ENCODE measurements around the gene DLGAP1. TPM values are rescaled to one million over a fixed set of nuclear protein-coding genes. Genes with fewer than 3 reads are reported as not detected.

DLGAP1 gene
- total and polyA plus RNA-seq, 2 donors: 2.1 to 7.5 TPM

DNA sequence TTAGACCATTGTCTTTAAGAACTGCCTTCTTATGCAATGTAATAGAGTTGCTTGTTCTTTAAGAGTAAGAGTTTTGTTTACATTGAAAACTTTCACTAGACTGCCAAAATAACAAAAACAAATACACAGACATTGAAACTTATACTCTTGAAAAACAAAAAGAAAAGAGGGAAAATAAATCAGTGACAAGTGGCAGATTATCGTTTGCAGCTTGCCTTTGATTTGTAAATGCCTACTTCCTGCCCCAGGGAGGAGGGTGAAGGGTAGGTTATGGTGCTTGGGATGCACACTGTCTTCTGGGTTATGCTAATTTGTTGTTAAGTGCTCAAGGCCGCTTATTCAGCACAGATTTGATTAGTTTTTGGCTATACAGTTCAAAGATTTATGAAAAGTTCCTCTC, 806.5 kb downstream of the DLGAP1 start:
- H3K27ac ChIP-seq (ENCODE audit: low read depth): no peak overlapping the region
- no peak for DNase-seq (ENCODE audit: extremely low spot score)
- WGBS: 73% methylated on average over 2 of the region's 2 CpGs
- H3K4me1 ChIP-seq (ENCODE audit: insufficient read depth): no peaks in the 10 kb centered on the region
- H3K36me3 ChIP-seq (ENCODE audit: insufficient read depth): no peaks in the 10 kb centered on the region
- no peak overlapping the region for H3K4me3 ChIP-seq (ENCODE audit: low read depth, low read length)

DNA sequence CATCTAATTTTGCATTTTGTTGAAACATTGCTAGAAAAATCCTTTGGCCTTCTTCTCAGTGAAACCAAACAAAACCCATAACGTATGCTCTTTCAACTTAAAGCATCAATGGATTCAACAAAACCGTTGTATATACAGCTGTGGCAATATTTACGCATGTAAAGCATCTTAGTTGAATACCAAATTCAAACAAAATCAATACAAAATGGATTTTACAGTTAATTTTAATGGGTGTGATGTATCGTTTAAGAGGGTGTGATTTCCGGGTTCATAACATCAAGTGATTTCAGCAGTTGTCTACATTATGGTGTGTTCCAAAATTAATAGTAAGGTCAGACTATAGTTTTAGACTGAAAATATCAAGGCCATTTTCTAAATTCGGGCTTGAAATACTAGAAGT, 806.9 kb downstream of the DLGAP1 start:
- DNase-seq (ENCODE audit: extremely low spot score): no peak
- H3K4me3 ChIP-seq (ENCODE audit: low read depth, low read length): no peak overlapping the region
- 80% methylated on average over 6 of the region's 6 CpGs for WGBS
- H3K36me3 ChIP-seq (ENCODE audit: insufficient read depth): no peaks in the 10 kb centered on the region
- H3K4me1 ChIP-seq (ENCODE audit: insufficient read depth): no peaks in the 10 kb centered on the region
- H3K27ac ChIP-seq (ENCODE audit: low read depth): no peak overlapping the region

DNA sequence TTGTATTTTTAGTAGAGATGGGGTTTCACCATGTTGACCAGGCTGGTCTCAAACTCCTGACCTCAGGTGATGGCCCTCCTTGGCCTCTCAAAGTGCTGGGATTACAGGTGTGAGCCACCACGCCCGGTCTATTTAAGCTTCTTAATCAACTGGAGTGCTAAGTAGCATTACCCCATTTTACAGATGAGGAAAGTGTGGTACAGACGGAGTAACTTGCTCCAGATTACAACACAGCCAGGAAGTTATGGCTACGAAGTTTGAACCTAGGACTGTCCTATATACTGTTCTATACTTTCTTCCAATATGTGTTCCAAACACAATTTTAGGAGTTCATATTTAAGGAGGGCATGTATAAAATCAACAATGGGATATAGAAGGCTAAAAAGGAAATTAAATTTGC, 807.5 kb downstream of the DLGAP1 start:
- 88% methylated on average over 4 of the region's 4 CpGs for WGBS
- DNase-seq (ENCODE audit: extremely low spot score): no peak
- Histone ChIP-seq H3K4me1 (ENCODE audit: insufficient read depth) (no peaks in the 10 kb centered on the region), H3K4me3 (ENCODE audit: low read depth, low read length) (no peak overlapping the region), H3K27ac (ENCODE audit: low read depth) (no peak overlapping the region), H3K36me3 (ENCODE audit: insufficient read depth) (no peaks in the 10 kb centered on the region)

DNA sequence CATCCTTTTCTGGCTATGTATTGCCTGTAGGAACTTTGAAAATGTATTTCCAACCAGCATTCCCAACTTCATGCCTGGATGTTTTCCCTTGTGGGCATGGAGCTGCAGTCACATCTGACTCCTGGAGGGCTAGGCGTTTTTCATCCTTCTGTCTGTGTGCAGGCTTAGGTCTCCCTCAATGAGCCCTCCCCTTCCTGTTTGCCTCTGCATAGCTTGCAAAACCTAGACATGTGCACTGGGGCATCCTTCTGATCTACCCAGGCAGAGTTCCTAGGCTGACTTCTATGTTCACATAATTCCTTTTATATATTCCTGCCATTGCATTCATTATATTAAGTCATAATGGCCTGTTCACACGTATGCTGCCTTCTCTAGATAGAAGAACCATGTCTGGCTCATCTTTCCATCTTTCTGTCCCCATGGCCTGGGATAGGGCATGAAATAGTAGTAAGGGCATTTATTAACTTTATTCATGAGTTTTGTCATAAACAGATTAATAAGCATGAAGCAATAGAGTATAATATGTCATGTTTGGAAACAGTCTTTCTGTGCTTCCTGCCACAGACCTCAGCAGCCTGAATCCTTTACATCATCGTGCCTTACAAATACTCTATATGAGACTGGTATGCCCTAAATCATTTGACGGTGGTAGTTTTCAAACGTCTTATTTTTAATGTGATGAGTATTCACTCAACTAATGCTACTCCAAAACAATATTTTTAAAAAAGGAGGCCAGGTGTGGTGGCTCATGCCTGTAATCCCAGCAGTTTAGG, 809.5 kb downstream of the DLGAP1 start:
- DNase-seq (ENCODE audit: extremely low spot score): no peak
- Histone ChIP-seq H3K4me3 (ENCODE audit: low read depth, low read length) (no peak overlapping the region), H3K36me3 (ENCODE audit: insufficient read depth) (no peaks in the 10 kb centered on the region), H3K27ac (ENCODE audit: low read depth) (no peak overlapping the region), H3K4me1 (ENCODE audit: insufficient read depth) (no peaks in the 10 kb centered on the region)
- WGBS: 86% methylated on average over 5 of the region's 5 CpGs

DNA sequence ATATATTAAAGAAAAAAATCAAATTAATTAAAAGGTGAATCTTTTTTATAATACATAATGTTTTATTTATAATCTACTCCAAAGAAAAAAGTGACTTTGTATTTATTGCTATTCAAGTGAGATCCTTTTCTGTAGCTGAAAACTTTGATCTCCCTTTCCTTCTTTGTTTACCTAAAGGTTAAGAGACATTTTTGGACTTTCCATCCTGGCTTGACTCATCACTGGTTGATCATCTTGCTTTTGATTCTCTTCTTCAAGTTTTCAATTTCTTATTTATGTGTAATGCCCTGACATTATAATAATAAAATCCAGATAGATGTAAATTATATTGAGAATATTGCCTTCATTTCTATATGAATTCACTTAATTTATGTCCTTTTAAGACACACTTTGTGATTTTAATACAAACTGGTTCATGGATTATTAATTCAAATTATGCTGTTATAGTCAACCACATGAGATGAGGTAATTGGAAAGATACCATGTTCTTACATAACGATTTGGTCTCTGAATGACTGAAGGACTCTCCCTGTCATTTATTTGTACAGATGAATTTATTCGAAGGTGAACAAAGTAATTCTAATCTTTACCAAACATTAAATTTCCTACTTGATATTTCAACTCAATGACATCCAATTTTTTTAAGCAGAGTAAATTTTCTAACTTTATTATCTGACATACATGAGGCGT, 820.7 kb downstream of the DLGAP1 start:
- 80% methylated on average over 3 of the region's 3 CpGs for WGBS
- H3K4me3 ChIP-seq (ENCODE audit: low read depth, low read length): no peak overlapping the region
- H3K36me3 ChIP-seq (ENCODE audit: insufficient read depth): no peaks in the 10 kb centered on the region
- no peak for DNase-seq (ENCODE audit: extremely low spot score)
- H3K4me1 ChIP-seq (ENCODE audit: insufficient read depth): no peaks in the 10 kb centered on the region
- H3K27ac ChIP-seq (ENCODE audit: low read depth): no peak overlapping the region

DNA sequence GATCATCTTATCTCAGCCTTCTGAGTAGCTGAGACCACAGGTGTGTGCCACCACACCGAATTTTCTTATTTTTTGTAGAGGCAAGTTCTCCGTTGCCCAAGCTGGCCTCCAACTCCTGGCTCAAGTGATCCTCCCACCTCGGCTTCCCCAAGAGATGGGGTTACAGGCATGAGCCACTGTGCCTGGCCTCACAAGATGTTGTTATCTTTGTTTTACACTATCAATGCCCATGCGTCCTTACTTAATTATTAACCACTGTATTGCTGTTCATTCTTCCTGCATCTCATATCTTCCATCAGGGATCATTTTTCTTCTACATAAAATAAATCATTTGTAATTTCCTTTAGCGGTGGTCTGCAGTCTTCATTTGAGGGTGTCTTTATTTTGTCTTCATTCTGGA, 823.2 kb downstream of the DLGAP1 start:
- WGBS: 81% methylated on average over 5 of the region's 5 CpGs
- H3K27ac ChIP-seq (ENCODE audit: low read depth): no peak overlapping the region
- no peaks in the 10 kb centered on the region for H3K36me3 ChIP-seq (ENCODE audit: insufficient read depth)
- H3K4me3 ChIP-seq (ENCODE audit: low read depth, low read length): no peak overlapping the region
- no peak for DNase-seq (ENCODE audit: extremely low spot score)
- no peaks in the 10 kb centered on the region for H3K4me1 ChIP-seq (ENCODE audit: insufficient read depth)

DNA sequence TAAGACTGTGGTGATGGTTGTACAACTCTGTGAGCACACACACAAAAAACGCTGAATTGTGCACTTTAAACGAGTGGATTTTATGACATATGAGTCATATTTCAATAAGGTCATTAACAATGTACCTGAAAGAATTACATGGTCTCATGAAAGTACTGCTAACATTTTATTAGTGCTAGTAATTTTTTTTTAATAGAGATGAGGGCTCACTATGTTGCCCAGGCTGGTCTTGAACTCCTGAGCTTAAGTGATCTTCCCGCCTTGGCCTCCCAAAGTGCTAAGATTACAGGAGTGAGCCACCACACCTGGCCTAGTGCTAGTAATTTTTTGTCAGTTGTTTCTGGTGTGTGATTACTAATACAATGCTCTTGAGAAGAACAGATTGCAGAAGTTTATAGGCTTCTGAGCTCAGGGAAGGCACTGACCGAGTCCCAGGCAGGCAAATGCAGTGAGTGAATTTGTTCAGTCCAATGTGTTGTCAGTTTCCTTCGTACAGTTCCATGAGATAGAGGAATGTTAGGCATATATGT, 828.1 kb downstream of the DLGAP1 start:
- Histone ChIP-seq H3K4me3 (ENCODE audit: low read depth, low read length) (no peak overlapping the region), H3K27ac (ENCODE audit: low read depth) (no peak overlapping the region), H3K4me1 (ENCODE audit: insufficient read depth) (no peaks in the 10 kb centered on the region), H3K36me3 (ENCODE audit: insufficient read depth) (no peaks in the 10 kb centered on the region)
- WGBS: 74% methylated on average over 5 of the region's 5 CpGs
- DNase-seq (ENCODE audit: extremely low spot score): no peak

DNA sequence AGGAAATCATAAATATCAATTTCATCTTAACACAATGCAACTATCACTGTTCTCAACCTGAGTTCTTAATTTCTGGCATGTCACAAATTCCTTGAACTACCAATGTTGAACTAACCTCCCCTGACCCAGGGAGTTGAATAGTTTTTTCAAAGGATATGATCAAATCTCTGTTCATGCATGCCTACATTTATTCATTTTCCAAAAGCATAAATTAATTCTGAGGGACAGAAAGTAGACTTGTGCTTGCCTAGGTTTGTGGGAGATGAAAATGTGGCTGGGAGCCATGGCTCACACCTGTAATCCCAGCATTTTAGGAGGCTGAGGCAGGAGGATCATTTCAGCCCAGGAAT, 829.4 kb downstream of the DLGAP1 start:
- Histone ChIP-seq H3K4me1 (ENCODE audit: insufficient read depth) (no peaks in the 10 kb centered on the region), H3K27ac (ENCODE audit: low read depth) (no peak overlapping the region), H3K36me3 (ENCODE audit: insufficient read depth) (no peaks in the 10 kb centered on the region), H3K4me3 (ENCODE audit: low read depth, low read length) (no peak overlapping the region)
- no peak for DNase-seq (ENCODE audit: extremely low spot score)

DNA sequence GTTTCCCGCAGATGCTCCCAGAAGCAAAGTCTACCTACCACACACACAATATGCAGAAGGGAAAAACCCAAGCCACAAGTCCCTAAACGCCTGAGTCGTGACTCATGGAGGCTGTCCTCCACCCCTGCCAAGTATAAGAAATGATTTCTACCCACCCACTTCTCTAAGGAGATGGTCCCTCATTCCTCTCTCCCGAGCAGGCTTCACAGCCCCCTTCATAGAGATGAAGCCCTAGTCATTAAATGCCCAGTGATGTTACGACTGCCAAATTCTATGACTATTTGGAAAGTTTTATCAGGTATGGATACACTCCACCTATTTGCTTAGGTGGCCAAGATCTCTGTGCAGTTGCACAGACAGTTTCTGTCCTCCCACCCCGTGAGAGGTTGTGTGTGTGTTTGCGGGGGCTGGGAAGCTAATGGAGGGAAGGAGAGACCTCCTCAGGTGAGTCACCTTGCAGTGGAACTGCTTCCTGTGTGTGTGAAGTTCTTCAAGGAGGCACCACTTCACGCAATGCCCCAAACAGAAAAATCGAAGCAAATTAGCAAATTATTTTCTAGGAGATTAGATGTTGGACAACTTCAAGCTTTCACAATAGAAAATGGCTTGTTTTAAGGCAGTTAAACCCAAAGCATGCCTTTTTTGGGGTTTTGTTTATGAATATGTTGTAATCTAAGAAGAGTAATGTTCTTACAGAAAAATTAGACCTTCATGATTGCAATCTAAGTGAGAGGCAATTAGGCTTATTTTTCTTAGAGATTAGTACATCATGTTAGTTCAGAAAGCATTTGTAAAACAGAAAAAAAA, 830.0 kb downstream of the DLGAP1 start:
- H3K27ac ChIP-seq (ENCODE audit: low read depth): peak overlapping the region; percentile 87
- DNase-seq (ENCODE audit: extremely low spot score): no peak
- H3K36me3 ChIP-seq (ENCODE audit: insufficient read depth): no peaks in the 10 kb centered on the region
- H3K4me1 ChIP-seq (ENCODE audit: insufficient read depth): no peaks in the 10 kb centered on the region
- 53% methylated on average over 9 of the region's 9 CpGs for WGBS
- no peak overlapping the region for H3K4me3 ChIP-seq (ENCODE audit: low read depth, low read length)

DNA sequence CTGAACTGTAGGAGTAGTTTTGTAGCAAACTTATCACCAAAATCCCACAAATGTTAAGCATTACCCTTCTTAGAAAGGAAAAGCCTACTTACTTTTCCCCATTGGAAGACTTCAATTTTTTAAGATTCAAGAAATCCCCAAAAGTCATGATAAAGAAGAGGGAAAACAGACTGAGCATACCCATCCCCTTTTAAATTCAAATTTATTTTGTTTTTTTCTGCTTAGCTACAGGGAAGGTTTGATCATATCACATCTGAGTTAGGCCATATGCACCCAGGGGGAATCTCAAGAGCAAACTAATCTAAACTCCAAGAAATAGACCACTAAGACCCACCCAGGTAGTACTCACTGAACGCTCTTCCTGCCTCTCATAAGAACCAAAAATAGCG, 830.6 kb downstream of the DLGAP1 start:
- no peaks in the 10 kb centered on the region for H3K4me1 ChIP-seq (ENCODE audit: insufficient read depth)
- peak overlapping the region; percentile 87 for H3K27ac ChIP-seq (ENCODE audit: low read depth)
- WGBS: 51% methylated on average over 2 of the region's 2 CpGs
- no peaks in the 10 kb centered on the region for H3K36me3 ChIP-seq (ENCODE audit: insufficient read depth)
- H3K4me3 ChIP-seq (ENCODE audit: low read depth, low read length): no peak overlapping the region
- no peak for DNase-seq (ENCODE audit: extremely low spot score)

DNA sequence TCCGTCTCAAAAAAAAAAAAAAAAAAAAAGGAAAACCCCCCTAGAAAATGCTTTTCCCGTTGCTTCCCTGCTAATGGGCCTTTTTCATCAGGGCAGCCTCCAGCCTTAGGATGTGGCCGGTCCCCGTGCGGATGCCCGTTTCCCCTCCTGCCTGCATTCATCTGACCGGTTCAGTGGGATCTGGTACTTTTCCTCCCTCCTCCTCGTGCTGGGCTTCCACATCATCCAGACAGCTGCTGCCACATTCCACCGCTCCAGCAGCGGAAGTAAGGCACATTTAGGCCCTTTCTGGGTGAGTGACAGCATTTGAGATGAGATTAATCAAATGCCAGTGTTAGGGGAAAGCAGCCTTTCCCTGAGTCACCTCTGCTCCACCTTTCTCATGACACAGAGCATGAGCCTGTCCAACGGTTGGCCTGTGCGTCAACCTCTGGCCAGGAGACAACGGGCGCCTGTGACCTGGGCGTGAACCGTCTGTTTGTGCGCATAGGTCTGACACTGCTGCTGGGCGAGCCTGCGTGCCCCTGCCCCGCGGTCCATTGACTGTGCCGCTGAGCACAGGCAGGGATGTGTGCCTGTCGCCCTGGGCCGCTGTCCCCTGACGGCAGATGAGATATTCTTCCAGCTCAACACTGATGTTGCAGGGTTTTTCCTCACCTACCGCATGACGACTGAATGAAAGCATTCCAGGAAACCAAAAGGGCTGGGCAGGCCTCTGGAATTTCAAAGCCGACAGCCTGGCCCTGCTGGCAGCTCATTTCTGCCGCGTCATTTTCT, 831.1 kb downstream of the DLGAP1 start:
- Histone ChIP-seq H3K4me1 (ENCODE audit: insufficient read depth) (no peaks in the 10 kb centered on the region), H3K4me3 (ENCODE audit: low read depth, low read length) (no peak overlapping the region), H3K27ac (ENCODE audit: low read depth) (peak overlapping the region; percentile 87), H3K36me3 (ENCODE audit: insufficient read depth) (no peaks in the 10 kb centered on the region)
- 30% methylated on average over 30 of the region's 30 CpGs for whole genome bisulfite sequencing
- DNase-seq (ENCODE audit: extremely low spot score): no peak

DNA sequence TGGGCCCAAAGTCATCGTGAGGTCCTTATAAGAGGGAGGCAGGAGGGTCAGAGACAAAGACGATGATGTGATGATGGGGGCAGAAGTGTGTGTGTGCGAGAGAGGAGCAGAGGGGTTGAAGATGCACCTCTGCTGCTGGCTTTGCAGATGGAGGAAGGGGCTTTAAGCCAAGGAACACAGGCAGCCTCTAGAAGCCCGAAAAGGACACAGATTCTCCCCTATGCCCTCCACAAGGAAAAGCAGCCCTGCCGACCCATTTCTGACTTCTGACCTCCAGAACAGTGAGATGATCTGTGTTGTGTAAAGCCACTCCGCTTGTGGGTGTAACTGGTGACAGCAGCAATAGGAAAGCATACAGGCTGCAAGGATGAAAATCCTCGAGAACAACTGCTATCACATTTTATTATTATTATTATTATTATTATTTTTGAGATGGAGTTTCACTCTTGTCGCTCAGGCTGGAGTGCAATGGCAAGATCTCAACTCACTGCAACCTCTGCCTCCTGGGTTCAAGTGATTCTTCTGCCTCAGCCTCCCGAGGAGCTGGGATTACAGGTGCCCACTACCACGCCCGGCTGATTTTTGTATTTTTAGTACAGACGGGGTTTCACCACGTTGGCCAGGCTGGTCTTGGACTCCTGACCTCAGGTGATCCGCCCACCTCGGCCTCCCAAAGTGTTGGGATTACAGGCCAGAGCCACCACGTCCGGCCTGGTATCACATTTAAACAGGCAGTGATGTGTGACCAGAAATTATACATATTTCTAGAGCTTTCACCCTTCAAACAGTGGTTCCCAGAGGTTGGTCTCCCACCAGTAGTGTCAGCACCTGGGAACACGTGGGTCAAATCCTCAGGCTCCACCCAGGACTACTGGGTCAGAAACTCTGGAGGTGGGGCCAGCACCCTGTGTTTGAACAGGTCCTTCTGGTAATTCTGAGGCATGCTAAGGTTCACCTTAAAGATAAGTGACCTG, 834.7 kb downstream of the DLGAP1 start:
- no peaks in the 10 kb centered on the region for H3K36me3 ChIP-seq (ENCODE audit: insufficient read depth)
- no peak for DNase-seq (ENCODE audit: extremely low spot score)
- 92% methylated on average over 18 of the region's 18 CpGs for WGBS
- no peaks in the 10 kb centered on the region for H3K4me1 ChIP-seq (ENCODE audit: insufficient read depth)
- H3K27ac ChIP-seq (ENCODE audit: low read depth): no peak overlapping the region
- H3K4me3 ChIP-seq (ENCODE audit: low read depth, low read length): no peak overlapping the region
